ENCODE results near the gene POU6F2.
"Not testable (repeated sequence)": the region's sequence is repeated elsewhere in the genome, so short reads cannot be mapped to it uniquely, and the experiment has no call there.

The POU6F2 gene

GRCh38 chr7:39360766-39361165 lies 383.1 kb downstream of the POU6F2 start:
- no peak for DNase-seq

GRCh38 chr7:39365751-39366295 lies 388.1 kb downstream of the POU6F2 start:
- DNase-seq = no peak

- no peak for DNase-seq
These were observed 389.7 kb downstream of the POU6F2 start for GRCh38 chr7:39367451-39367850.

GRCh38 chr7:39367943-39368342 lies 390.2 kb downstream of the POU6F2 start:
- DNase-seq = no peak

GRCh38 chr7:39372383-39372782 lies 394.7 kb downstream of the POU6F2 start:
- no peak for DNase-seq

GRCh38 chr7:39374436-39375040 lies 396.8 kb downstream of the POU6F2 start:
- no peak for DNase-seq

- DNase-seq = no peak
These were observed 397.6 kb downstream of the POU6F2 start for GRCh38 chr7:39375047-39375873.

GRCh38 chr7:39375874-39376190 lies 398.1 kb downstream of the POU6F2 start:
- no peak for DNase-seq

GRCh38 chr7:39376881-39377280 lies 399.2 kb downstream of the POU6F2 start:
- DNase-seq = not testable (repeated sequence)

GRCh38 chr7:39379416-39379815 lies 401.7 kb downstream of the POU6F2 start:
- no peak for DNase-seq

GRCh38 chr7:39383136-39383535 lies 405.4 kb downstream of the POU6F2 start:
- no peak for DNase-seq

GRCh38 chr7:39384386-39384785 lies 406.7 kb downstream of the POU6F2 start:
- no peak for DNase-seq

GRCh38 chr7:39386718-39387117 lies 409.0 kb downstream of the POU6F2 start:
- DNase-seq = no peak

GRCh38 chr7:39392151-39392550 lies 414.4 kb downstream of the POU6F2 start:
- DNase-seq = no peak

- DNase-seq = no peak
These were observed 416.5 kb downstream of the POU6F2 start for GRCh38 chr7:39394105-39394680.

- no peak for DNase-seq
These were observed 421.7 kb downstream of the POU6F2 start for GRCh38 chr7:39399458-39399857.

GRCh38 chr7:39399986-39400385 lies 422.3 kb downstream of the POU6F2 start:
- DNase-seq = no peak

GRCh38 chr7:39400836-39401235 lies 423.1 kb downstream of the POU6F2 start:
- DNase-seq = no peak

- no peak for DNase-seq
These were observed 424.3 kb downstream of the POU6F2 start for GRCh38 chr7:39402034-39402433.

- no peak for DNase-seq
These were observed 427.2 kb downstream of the POU6F2 start for GRCh38 chr7:39404907-39405306.

- DNase-seq = no peak
These were observed 427.9 kb downstream of the POU6F2 start for GRCh38 chr7:39405581-39405980.

GRCh38 chr7:39406467-39406866 lies 428.8 kb downstream of the POU6F2 start:
- DNase-seq = no peak

GRCh38 chr7:39407137-39407536 lies 429.4 kb downstream of the POU6F2 start:
- DNase-seq = no peak

GRCh38 chr7:39407723-39408122 lies 430.0 kb downstream of the POU6F2 start:
- no peak for DNase-seq

All from NCI-H2107 (cell line).